Measurements from ENCODE around the gene UQCRH.

The UQCRH gene

GRCh38 chr1:46280092-46280491, 23.4 kb upstream of the UQCRH start:
- H3K4me3 ChIP-seq (ENCODE audit: low read depth, low read length), result no peak overlapping the region
- TF ChIP-seq POLR2A (IDR thresholded peaks at IDR 0.05; ENCODE audit: extremely low read depth, insufficient read length), result no peak
- TF ChIP-seq, protein P1, sequence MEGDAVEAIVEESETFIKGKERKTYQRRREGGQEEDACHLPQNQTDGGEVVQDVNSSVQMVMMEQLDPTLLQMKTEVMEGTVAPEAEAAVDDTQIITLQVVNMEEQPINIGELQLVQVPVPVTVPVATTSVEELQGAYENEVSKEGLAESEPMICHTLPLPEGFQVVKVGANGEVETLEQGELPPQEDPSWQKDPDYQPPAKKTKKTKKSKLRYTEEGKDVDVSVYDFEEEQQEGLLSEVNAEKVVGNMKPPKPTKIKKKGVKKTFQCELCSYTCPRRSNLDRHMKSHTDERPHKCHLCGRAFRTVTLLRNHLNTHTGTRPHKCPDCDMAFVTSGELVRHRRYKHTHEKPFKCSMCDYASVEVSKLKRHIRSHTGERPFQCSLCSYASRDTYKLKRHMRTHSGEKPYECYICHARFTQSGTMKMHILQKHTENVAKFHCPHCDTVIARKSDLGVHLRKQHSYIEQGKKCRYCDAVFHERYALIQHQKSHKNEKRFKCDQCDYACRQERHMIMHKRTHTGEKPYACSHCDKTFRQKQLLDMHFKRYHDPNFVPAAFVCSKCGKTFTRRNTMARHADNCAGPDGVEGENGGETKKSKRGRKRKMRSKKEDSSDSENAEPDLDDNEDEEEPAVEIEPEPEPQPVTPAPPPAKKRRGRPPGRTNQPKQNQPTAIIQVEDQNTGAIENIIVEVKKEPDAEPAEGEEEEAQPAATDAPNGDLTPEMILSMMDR (IDR thresholded peaks at IDR 0.05; ENCODE audit: low read depth, low read length), result no peak
- no peak for TF ChIP-seq MYC (IDR thresholded peaks at IDR 0.05; ENCODE audit: low read depth, low read length)
- no peak for TF ChIP-seq MAX (IDR thresholded peaks at IDR 0.05; ENCODE audit: low read depth, low read length)
- no peak for DNase-seq (ENCODE audit: low read depth)

DNA sequence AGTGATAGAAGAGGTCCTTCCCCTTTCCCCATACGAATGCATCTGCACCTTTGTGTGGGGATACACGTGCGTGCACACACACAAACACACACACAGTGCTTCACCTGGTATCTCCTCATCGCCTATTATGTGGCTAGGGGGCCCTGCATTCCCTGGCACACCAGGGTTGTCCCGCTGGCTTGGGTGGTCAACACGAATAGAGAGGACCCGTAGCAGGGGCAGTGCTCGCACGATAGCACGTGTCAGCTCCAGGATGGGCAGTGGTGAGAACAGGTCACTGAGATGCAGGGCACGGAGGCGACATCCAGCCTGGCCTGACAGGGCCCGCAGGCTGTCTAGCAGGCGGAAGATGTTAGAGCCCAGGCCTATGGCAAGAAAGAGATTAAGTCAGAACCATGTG, 22.5 kb upstream of the UQCRH start:
- TF ChIP-seq POLR2A (IDR thresholded peaks at IDR 0.05; ENCODE audit: extremely low read depth, insufficient read length), result no peak
- TF ChIP-seq MYC (IDR thresholded peaks at IDR 0.05; ENCODE audit: low read depth, low read length), result no peak
- TF ChIP-seq, protein P1 (IDR thresholded peaks at IDR 0.05; ENCODE audit: low read depth, low read length), result no peak
- no peak for TF ChIP-seq MAX (IDR thresholded peaks at IDR 0.05; ENCODE audit: low read depth, low read length)
- H3K4me3 ChIP-seq (ENCODE audit: low read depth, low read length), result no peak overlapping the region

DNA sequence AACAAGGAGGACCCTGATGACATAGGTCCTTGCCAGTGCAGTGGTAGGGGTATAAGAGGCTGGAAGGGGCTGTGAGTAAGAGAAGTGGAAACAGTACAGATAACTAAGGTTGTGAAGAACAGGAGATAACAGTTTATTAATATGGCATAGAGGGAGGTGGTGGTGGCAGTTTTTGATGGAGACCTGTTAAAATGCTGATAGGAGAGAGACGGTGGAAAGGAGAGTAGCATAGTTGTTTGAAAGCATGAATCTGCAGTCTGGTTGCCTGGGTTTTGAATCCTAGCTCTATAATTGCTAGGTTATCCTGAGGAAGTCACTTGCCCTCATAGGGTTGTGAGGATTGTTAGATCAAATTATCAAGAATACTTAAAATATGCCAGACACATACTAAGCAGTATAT, 19.4 kb upstream of the UQCRH start:
- TF ChIP-seq MAX (IDR thresholded peaks at IDR 0.05; ENCODE audit: low read depth, low read length), result no peak
- no peak for TF ChIP-seq MYC (IDR thresholded peaks at IDR 0.05; ENCODE audit: low read depth, low read length)
- no peak for TF ChIP-seq POLR2A (IDR thresholded peaks at IDR 0.05; ENCODE audit: extremely low read depth, insufficient read length)
- TF ChIP-seq, protein P1 (IDR thresholded peaks at IDR 0.05; ENCODE audit: low read depth, low read length), result no peak
- no peak overlapping the region for H3K4me3 ChIP-seq (ENCODE audit: low read depth, low read length)
- DNase-seq (ENCODE audit: low read depth), result no peak

More for the DNA sequence above, 22.5 kb upstream of the UQCRH start:
- DNase-seq (ENCODE audit: low read depth), result no peak

- no peak overlapping the region for H3K4me3 ChIP-seq (ENCODE audit: low read depth, low read length)
- DNase-seq (ENCODE audit: low read depth), result no peak
- TF ChIP-seq MYC (IDR thresholded peaks at IDR 0.05; ENCODE audit: low read depth, low read length) (no peak), MAX (IDR thresholded peaks at IDR 0.05; ENCODE audit: low read depth, low read length) (no peak)
- TF ChIP-seq, protein P1 (IDR thresholded peaks at IDR 0.05; ENCODE audit: low read depth, low read length), result no peak
Observed at GRCh38 chr1:46284597-46285564, 18.6 kb upstream of the UQCRH start.

DNA sequence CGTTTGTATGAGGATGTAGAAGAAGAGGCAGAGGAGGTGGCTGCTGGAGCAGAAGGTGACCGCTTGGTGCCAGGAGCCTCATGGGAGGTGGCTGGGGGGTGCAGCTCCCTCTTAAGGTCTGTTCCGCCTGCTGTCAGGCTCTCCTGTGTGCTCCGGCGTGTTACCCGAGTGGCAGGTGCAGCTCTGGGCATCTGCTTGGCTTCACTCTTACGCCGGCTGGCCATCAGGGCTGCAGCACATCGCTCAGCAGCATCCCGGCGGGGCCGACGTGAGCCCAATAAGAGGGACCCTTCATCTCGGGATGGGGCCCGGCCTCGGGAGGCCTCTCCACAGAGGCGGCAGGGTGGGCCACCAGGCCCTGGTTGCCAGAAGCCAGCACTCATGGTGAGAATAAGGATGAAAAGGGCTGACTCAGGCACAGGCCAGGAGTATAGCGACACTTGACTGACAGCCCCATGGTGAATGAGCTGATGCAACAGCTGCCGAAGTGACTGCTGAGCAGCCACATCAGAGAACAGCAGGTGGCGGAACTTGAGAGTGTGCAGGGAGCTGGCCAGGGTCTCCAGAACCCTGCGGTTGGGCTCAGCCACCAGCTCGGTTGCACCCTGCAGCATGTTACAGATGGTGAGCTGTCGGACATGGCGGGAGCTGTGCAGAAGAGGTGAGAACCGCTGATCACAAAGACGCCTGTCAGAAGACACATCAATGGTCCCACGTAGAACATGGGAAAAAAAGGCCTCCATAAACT, 17.6 kb upstream of the UQCRH start:
- no peak overlapping the region for H3K4me3 ChIP-seq (ENCODE audit: low read depth, low read length)
- TF ChIP-seq MAX (IDR thresholded peaks at IDR 0.05; ENCODE audit: low read depth, low read length) (peak; percentile 67), POLR2A (IDR thresholded peaks at IDR 0.05; ENCODE audit: extremely low read depth, insufficient read length) (peak; percentile 20), MYC (IDR thresholded peaks at IDR 0.05; ENCODE audit: low read depth, low read length) (peak; percentile 70)
- TF ChIP-seq, protein P1 (IDR thresholded peaks at IDR 0.05; ENCODE audit: low read depth, low read length), result no peak
- DNase-seq (ENCODE audit: low read depth), result peak; percentile 54
